ENCODE measurements around the gene ANAPC16. TPM values are rescaled to one million over a fixed set of nuclear protein-coding genes. Genes with fewer than 3 reads are reported as not detected.
A peak's percentile ranks its signal among the peaks of the same experiment; 100 is the strongest.

ANAPC16 gene
- polyA plus RNA-seq, 2 of the 4 experiments (the other 2 are of a cell fraction): 75.1 to 165 TPM

DNA sequence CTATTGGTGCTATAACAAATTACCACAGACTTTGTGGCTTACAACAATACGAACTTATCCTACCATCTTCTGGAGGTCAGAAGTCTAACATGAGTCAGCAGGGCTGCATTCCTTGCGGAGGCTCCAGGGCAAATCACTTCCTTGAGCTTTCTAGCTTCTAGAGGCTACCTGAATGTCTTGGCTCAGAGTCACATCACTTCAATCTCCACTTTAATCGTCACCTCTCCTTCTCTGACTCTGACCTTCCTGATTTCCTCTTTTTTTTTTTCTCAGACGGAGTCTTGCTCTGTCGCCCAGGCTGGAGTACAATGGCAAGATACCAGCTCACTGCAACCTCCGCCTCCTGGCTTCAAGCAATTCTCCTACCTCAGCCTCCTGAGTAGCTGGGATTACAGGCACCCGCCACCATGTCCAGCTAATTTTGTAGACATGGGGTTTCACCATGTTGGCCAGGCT, 44.6 kb upstream of the ANAPC16 start (continued):
- 0 out of 2 replicates have a peak, but pooled peaks have one; percentile 49 for TF ChIP-seq TP53 (CRISPR knock-in tag; IDR thresholded peaks at IDR 0.05)
- TF ChIP-seq ZFP36 (IDR thresholded peaks at IDR 0.05; ENCODE audit: borderline replicate concordance, partially characterized antibody): no peak
- TF ChIP-seq, protein P1, sequence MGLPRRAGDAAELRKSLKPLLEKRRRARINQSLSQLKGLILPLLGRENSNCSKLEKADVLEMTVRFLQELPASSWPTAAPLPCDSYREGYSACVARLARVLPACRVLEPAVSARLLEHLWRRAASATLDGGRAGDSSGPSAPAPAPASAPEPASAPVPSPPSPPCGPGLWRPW (IDR thresholded peaks at IDR 0.05): no peak
- no peak for TF ChIP-seq KDM1A (IDR thresholded peaks at IDR 0.05; ENCODE audit: low read depth)
- TF ChIP-seq, protein P2, sequence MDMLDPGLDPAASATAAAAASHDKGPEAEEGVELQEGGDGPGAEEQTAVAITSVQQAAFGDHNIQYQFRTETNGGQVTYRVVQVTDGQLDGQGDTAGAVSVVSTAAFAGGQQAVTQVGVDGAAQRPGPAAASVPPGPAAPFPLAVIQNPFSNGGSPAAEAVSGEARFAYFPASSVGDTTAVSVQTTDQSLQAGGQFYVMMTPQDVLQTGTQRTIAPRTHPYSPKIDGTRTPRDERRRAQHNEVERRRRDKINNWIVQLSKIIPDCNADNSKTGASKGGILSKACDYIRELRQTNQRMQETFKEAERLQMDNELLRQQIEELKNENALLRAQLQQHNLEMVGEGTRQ (IDR thresholded peaks at IDR 0.05): no peak
- TF ChIP-seq, protein P3, sequence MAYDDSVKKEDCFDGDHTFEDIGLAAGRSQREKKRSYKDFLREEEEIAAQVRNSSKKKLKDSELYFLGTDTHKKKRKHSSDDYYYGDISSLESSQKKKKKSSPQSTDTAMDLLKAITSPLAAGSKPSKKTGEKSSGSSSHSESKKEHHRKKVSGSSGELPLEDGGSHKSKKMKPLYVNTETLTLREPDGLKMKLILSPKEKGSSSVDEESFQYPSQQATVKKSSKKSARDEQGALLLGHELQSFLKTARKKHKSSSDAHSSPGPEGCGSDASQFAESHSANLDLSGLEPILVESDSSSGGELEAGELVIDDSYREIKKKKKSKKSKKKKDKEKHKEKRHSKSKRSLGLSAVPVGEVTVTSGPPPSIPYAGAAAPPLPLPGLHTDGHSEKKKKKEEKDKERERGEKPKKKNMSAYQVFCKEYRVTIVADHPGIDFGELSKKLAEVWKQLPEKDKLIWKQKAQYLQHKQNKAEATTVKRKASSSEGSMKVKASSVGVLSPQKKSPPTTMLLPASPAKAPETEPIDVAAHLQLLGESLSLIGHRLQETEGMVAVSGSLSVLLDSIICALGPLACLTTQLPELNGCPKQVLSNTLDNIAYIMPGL (CRISPR knock-in tag; IDR thresholded peaks at IDR 0.05; ENCODE audit: borderline replicate concordance): no peak
- peak; percentile 98 for TF ChIP-seq GATA3 (IDR thresholded peaks at IDR 0.05; ENCODE audit: borderline replicate concordance)
- TF ChIP-seq RCOR1 (IDR thresholded peaks at IDR 0.05; ENCODE audit: low read depth, low read length): no peak
- no peak for TF ChIP-seq NR3C1 (IDR thresholded peaks at IDR 0.05)
- peak; percentile 89 for TF ChIP-seq MAFK (IDR thresholded peaks at IDR 0.05; ENCODE audit: partially characterized antibody)
- no peak for TF ChIP-seq SREBF2 (IDR thresholded peaks at IDR 0.05)
- peak; percentile 73 for TF ChIP-seq JUNB (IDR thresholded peaks at IDR 0.05)
- TF ChIP-seq ESRRA (IDR thresholded peaks at IDR 0.05; ENCODE audit: borderline replicate concordance, low read length): peak; percentile 18; the same call in 1 of the 2 replicates
- no peak for TF ChIP-seq SMC3 (IDR thresholded peaks at IDR 0.05)
- TF ChIP-seq, protein P4, sequence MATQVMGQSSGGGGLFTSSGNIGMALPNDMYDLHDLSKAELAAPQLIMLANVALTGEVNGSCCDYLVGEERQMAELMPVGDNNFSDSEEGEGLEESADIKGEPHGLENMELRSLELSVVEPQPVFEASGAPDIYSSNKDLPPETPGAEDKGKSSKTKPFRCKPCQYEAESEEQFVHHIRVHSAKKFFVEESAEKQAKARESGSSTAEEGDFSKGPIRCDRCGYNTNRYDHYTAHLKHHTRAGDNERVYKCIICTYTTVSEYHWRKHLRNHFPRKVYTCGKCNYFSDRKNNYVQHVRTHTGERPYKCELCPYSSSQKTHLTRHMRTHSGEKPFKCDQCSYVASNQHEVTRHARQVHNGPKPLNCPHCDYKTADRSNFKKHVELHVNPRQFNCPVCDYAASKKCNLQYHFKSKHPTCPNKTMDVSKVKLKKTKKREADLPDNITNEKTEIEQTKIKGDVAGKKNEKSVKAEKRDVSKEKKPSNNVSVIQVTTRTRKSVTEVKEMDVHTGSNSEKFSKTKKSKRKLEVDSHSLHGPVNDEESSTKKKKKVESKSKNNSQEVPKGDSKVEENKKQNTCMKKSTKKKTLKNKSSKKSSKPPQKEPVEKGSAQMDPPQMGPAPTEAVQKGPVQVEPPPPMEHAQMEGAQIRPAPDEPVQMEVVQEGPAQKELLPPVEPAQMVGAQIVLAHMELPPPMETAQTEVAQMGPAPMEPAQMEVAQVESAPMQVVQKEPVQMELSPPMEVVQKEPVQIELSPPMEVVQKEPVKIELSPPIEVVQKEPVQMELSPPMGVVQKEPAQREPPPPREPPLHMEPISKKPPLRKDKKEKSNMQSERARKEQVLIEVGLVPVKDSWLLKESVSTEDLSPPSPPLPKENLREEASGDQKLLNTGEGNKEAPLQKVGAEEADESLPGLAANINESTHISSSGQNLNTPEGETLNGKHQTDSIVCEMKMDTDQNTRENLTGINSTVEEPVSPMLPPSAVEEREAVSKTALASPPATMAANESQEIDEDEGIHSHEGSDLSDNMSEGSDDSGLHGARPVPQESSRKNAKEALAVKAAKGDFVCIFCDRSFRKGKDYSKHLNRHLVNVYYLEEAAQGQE (IDR thresholded peaks at IDR 0.05): no peak

DNA sequence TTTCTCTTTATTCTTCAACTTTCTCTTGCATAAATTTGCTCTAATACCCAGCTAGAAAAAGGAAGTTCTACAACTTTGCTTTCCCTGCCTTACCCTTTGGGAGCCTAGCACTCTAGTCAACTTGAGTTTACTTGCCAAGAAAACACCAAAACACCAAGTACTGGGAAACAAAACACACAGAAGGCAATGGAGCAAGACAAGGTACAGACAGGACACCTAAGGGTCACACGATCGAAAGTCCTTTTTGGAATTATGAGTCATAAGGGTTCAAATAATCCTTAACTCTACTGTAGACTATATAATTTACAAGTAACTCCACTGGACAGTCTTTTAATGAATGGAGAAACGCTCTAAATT, 42.6 kb upstream of the ANAPC16 start:
- ATAC-seq (peak in 1 of 2 experiments; percentile 24; a peak in 3 of 6 replicates), DNase-seq (ENCODE audit: low read depth in 1 of 2, low spot score in 1 of 2) (peak in 1 of 2 experiments; percentile 82), FAIRE-seq (no peak)
- no peak overlapping the region for H3K4me3 ChIP-seq
- H3K9me3 ChIP-seq: no peaks in the 10 kb centered on the region
- ChIA-PET CTCF (interaction anchor here (1.3 to 2.4 kb wide), 3 partner anchors 8 to 277 kb away, joined by 3 to 12 read pairs (median 3); no protein-coding TSS in a partner anchor), POLR2A (interaction anchor here (1.3 to 2.5 kb wide), 2 partner anchors 43 to 100 kb away, joined by 4 to 8 read pairs; partner anchors contain the start of genes ANAPC16 and ASCC1)
- peak overlapping the region; percentile 57 for H3K4me2 ChIP-seq
- TF ChIP-seq CBX2 (IDR thresholded peaks at IDR 0.05; ENCODE audit: borderline replicate concordance, low read depth) (no peak), HEYL (CRISPR knock-in tag; IDR thresholded peaks at IDR 0.05) (no peak), BHLHE40 (IDR thresholded peaks at IDR 0.05; ENCODE audit: low read depth, low read length) (no peak), FOSL2 (IDR thresholded peaks at IDR 0.05) (no peak), FOSL2 (CRISPR knock-in tag; IDR thresholded peaks at IDR 0.05) (peak; percentile 84), CEBPB (IDR thresholded peaks at IDR 0.05) (peak in 1 of 2 experiments; percentile 16; a peak in 1 of 4 replicates)
- peak overlapping the region; percentile 77 to 85 for H3K27ac ChIP-seq
- peaks cover 82% of the 10 kb centered on the region for H3K4me1 ChIP-seq
- WGBS (ENCODE audit: missing lambda C conversion rate): 14% methylated on average over 3 of the region's 3 CpGs

All from A549 (cell line).